HG02973 (cell line): ENCODE results near the gene ADAR.
"Not testable (repeated sequence)": the region's sequence is repeated elsewhere in the genome, so short reads cannot be mapped to it uniquely, and the experiment has no call there.

Experiments
- ATAC-seq: cut with Tn5 transposase; IDR thresholded peaks from one replicate; pipeline ENCODE4 v1.9.1; 2021; ENCODE audit warnings: moderate library complexity; ENCODE audit not compliant: unreplicated experiment

Gene ADAR, protein sequence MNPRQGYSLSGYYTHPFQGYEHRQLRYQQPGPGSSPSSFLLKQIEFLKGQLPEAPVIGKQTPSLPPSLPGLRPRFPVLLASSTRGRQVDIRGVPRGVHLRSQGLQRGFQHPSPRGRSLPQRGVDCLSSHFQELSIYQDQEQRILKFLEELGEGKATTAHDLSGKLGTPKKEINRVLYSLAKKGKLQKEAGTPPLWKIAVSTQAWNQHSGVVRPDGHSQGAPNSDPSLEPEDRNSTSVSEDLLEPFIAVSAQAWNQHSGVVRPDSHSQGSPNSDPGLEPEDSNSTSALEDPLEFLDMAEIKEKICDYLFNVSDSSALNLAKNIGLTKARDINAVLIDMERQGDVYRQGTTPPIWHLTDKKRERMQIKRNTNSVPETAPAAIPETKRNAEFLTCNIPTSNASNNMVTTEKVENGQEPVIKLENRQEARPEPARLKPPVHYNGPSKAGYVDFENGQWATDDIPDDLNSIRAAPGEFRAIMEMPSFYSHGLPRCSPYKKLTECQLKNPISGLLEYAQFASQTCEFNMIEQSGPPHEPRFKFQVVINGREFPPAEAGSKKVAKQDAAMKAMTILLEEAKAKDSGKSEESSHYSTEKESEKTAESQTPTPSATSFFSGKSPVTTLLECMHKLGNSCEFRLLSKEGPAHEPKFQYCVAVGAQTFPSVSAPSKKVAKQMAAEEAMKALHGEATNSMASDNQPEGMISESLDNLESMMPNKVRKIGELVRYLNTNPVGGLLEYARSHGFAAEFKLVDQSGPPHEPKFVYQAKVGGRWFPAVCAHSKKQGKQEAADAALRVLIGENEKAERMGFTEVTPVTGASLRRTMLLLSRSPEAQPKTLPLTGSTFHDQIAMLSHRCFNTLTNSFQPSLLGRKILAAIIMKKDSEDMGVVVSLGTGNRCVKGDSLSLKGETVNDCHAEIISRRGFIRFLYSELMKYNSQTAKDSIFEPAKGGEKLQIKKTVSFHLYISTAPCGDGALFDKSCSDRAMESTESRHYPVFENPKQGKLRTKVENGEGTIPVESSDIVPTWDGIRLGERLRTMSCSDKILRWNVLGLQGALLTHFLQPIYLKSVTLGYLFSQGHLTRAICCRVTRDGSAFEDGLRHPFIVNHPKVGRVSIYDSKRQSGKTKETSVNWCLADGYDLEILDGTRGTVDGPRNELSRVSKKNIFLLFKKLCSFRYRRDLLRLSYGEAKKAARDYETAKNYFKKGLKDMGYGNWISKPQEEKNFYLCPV

DNA sequence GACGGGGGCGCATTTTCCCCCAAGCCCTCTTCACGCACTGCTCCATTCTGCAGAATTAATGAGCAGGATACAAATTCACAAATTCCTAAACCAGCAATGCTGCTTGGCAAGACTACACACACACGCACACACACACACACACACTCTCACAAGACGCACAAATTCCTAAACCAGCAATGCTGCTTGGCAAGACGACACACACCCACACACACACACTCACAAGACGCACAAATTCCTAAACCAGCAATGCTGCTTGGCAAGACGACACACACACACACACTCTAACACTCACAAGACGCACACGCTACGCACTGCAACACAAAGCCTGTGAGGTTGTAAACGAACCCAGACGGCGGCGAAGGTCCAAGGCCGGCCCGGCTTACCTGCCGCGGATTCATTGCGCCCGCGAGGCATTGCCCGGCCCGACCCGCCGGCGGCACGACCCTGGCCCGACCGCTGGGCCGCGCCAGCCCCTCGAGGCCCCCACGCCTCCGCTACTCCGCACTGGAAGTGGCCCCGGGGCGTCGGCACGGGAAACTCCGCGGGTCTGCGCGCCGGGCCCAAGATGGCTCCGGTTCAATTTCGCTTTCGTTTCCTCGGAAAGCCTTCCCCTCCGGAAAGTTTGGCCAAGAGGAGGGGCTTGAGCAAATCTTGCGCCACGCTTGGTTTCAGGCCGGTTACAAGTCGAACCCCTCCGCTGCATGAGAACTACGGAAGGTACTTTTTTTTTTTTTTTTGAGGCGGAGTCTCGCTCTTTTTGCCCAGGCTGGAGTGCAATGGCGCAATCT is at the start of gene ADAR:
ADAR (minus strand) TSS at position 578 of the 788 bp plus-strand sequence; CDS start at position 398, 180 bp downstream.
- peak; percentile 62 for ATAC-seq

- ATAC-seq: no peak
Observed at GRCh38 chr1:154657556-154657955, 49.6 kb upstream of the ADAR start.

GRCh38 chr1:154652893-154653292 is 44.9 kb upstream of the ADAR start:
- ATAC-seq: no peak

DNA sequence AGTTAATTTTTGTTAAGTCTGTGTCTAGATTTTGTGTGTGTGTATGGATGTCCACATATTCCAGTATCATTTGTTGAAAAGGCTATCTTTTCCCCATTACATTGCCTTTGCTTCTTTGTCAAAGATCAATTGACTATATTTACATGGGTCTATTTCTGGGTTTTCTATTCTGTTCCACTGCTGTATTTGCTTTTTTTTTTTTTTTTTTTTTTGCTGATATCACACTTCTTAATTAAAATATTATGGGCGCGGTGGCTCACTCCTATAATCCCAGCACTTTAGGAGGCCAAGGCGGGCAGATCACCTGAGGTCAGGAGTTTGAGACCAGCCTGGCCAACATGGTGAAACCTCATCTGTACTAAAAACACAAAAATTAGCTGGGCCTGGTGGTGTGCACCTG is 36.7 kb upstream of the ADAR start:
- ATAC-seq: not testable (repeated sequence)

DNA sequence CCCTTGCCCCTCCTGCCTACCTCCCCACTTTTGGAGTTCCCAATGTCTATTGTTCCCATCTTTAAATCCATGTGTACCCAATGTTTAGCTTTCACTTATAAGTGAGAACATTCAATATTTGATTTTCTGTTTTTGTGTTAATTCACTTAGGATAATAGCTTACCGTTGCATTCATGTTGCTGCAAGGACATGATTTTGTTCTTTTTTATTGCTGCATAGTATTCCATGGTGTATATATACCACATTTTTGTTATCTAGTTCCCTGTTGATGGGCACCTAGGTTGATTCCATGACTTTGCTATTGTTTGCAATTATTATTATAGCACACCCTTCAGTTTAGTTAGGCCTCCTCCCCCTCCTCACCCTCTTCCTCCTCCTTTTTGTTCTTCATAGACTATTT is 33.5 kb upstream of the ADAR start:
- ATAC-seq: no peak

DNA sequence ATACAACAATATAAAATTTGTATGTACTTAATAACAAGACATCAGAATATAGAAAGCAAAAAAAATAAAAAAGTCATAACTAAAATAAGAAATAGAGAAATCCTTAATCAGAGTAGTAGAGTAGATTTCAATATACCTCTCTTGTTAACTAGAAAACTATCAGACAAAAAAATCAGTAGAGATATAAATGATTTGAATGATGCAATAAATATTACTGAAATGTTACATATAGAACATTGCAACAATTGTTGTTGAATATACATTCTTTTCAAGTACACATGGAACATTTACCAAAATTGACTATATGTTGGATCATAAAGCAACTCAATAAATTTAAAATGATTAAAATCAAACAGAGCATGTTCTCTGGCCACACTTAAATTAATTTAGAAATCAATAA is 31.9 kb upstream of the ADAR start:
- no peak for ATAC-seq

- no peak for ATAC-seq
Observed at GRCh38 chr1:154635171-154635570, 27.2 kb upstream of the ADAR start.

DNA sequence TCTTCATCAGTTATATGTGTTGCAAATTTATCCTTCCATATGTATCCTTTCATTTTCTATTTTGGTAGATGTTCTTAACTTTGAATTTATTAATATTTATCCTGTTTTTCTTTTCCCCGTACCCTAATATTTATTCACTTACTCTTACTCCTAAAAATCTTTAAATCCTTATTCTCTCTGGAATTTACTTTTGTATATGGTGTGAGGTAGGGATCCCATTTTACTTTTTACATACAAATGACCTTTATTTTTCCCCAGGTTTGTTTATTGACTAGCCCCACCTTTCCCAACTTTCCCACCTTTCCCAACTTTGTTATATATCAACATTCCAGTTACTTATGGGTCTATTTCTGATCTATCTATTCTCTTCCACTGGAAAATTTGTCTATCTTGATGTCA is 21.7 kb upstream of the ADAR start:
- ATAC-seq: no peak

GRCh38 chr1:154629061-154629674 is 21.2 kb upstream of the ADAR start:
- no peak for ATAC-seq

GRCh38 chr1:154628121-154628405 is 20.1 kb upstream of the ADAR start:
- ATAC-seq: no peak

GRCh38 chr1:154627257-154628120 is 19.5 kb upstream of the ADAR start:
- ATAC-seq: peak; percentile 46

- peak; percentile 12 for ATAC-seq
Observed at GRCh38 chr1:154626456-154627256, 18.7 kb upstream of the ADAR start.

GRCh38 chr1:154624746-154625643 is 17.0 kb upstream of the ADAR start:
- ATAC-seq: no peak

DNA sequence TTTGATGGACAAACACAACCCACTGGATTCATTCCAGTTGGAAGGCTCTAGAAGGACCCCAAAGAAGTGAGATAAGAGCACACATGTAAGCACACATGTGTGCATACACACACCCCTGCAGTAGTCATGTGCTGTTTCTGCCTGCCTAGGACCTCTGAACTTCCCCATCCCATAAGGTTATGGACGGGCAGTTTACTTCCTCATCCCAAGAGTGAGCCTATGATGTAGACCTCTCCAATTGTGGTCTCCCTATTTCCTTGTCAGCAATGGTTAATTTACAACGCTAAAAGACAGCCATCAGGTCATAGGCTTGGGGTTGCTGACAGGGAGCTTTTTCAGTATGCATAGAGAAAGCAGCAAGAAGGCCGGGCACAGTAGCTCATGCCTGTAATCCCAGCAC is 15.4 kb upstream of the ADAR start:
- ATAC-seq: no peak

DNA sequence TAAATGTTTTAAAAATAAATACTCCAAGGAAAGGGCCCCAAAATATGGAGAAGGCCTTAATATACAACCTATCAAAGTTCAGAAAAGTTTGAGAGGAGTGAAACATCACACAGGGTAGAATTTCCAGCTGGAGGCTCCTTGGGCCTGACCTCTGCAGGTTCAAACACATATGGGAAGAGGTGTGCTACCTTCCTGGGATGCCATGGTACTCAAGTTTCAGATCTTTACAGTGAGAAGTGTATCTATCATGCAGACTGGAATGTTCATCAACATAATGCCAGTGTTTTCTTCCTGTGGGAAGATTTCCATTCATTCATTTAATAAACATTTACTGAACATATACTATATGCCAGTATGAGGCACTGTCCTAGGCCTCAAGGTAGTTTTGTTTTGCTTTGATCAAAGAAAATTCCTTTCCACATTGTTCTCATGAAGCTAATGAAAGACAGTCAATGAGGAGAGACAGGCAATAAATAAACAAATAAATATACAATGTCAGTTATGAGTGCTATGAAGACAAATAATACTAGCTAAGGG is 14.6 kb upstream of the ADAR start:
- ATAC-seq: no peak

DNA sequence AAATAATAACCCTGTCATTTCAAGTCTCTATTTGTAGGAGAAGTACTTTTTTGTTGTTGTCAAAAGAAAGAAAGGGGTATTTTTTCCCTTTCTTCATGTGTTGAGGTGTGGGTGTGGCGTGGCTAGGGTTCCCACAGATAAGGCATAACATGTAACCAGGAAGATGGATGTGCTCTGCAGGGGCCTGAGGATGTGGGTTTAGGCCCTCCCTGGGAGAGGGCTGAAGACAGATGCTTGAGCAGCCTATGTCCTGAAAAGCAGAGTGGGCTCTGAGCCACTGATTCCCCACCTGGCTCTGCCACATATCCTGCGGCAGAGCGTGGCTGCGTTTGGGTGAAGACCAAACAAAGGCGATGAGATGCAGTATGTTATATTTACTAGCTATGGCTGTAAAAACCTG is 13.9 kb upstream of the ADAR start:
- ATAC-seq: no peak

GRCh38 chr1:154620751-154621150 is 12.8 kb upstream of the ADAR start:
- no peak for ATAC-seq
